CD14-positive monocyte (primary cell): ENCODE data around the gene RELN. TPM values are rescaled to one million over a fixed set of nuclear protein-coding genes. Genes with fewer than 3 reads are reported as not detected.

Experiments used
- DNase-seq, 3 donors: peaks; one replicate each; pipeline ENCODE4 v3.0.0-alpha.2; 2011 to 2022
- H2AFZ ChIP-seq: 2 replicates; pipeline ENCODE4 v1.6.0; 2012; ENCODE audit warnings: mild to moderate bottlenecking, low read depth, low read length, inconsistent platforms; ENCODE audit not compliant: insufficient read depth, poor library complexity, severe bottlenecking
- H3K27ac ChIP-seq, 2 donors: 1 replicate in 1 of 2; 2 replicates in 1 of 2; pipeline ENCODE4 v1.5.1; 2012 to 2013; ENCODE audit warnings: low read length in 2 of 2, control low read depth in 1 of 2, inconsistent platforms in 1 of 2, low read depth in 1 of 2, mild to moderate bottlenecking in 1 of 2
- H3K27me3 ChIP-seq, 2 donors: one replicate each; pipeline versions ENCODE4 v1.6.0 to v1.6.1; 2011 to 2013; ENCODE audit warnings: low read length in 2 of 2; ENCODE audit not compliant: control insufficient read depth in 2 of 2, insufficient read depth in 2 of 2
- H3K36me3 ChIP-seq, 2 donors: replicated peaks in 1 of 2; 1 replicate in 1 of 2; 2 replicates in 1 of 2; pipeline versions ENCODE4 v1.5.1 to v1.6.1; 2012 to 2013; ENCODE audit warnings: low read length in 2 of 2, control low read depth in 1 of 2, inconsistent platforms in 1 of 2, mild to moderate bottlenecking in 1 of 2; ENCODE audit not compliant: insufficient read depth in 2 of 2, control insufficient read depth in 1 of 2
- H3K4me1 ChIP-seq, 2 donors: 1 replicate in 1 of 2; 2 replicates in 1 of 2; pipeline versions ENCODE4 v1.5.1 to v1.6.1; 2012 to 2013; ENCODE audit warnings: low read length in 2 of 2, control low read depth in 1 of 2, inconsistent platforms in 1 of 2, mild to moderate bottlenecking in 1 of 2, moderate library complexity in 1 of 2; ENCODE audit not compliant: insufficient read depth in 2 of 2, control insufficient read depth in 1 of 2
- H3K4me2 ChIP-seq: replicated peaks from 2 replicates; pipeline ENCODE3; 2012; ENCODE audit warnings: low read length, moderate library complexity, mild to moderate bottlenecking; ENCODE audit not compliant: poor library complexity, severe bottlenecking; ENCODE audit errors: extremely low read depth
- H3K4me3 ChIP-seq, 3 experiments: fragments of 200-600 bp in 1 of 3; sonication (generic) in 1 of 3; replicated peaks in 1 of 3; 1 replicate in 2 of 3; 2 replicates in 1 of 3; pipeline ENCODE4 v1.5.1; 2011 to 2013; ENCODE audit warnings: low read length in 3 of 3, mild to moderate bottlenecking in 3 of 3, control low read depth in 2 of 3, low read depth in 2 of 3, inconsistent platforms in 1 of 3, moderate library complexity in 1 of 3
- H3K79me2 ChIP-seq: 2 replicates; pipeline ENCODE4 v1.6.0; 2012; ENCODE audit warnings: mild to moderate bottlenecking, control low read depth, inconsistent platforms, low read length, moderate library complexity; ENCODE audit not compliant: insufficient read depth
- H3K9ac ChIP-seq: 2 replicates; pipeline ENCODE4 v1.6.0; 2017; ENCODE audit warnings: low read length, mild to moderate bottlenecking; ENCODE audit not compliant: insufficient read depth, poor library complexity, severe bottlenecking
- H3K9me3 ChIP-seq, 2 donors: replicated peaks in 1 of 2; 1 replicate in 1 of 2; 2 replicates in 1 of 2; pipeline versions ENCODE4 v1.5.1 to v1.6.1; 2012 to 2013; ENCODE audit warnings: low read length in 2 of 2, control low read depth in 1 of 2; ENCODE audit not compliant: control insufficient read depth in 1 of 2, insufficient read depth in 1 of 2
- H4K20me1 ChIP-seq: 2 replicates; pipeline ENCODE4 v1.6.0; 2012; ENCODE audit warnings: mild to moderate bottlenecking, low read length, control low read depth, moderate library complexity; ENCODE audit not compliant: insufficient read depth
- H3K27ac Mint-ChIP-seq, 7 donors: one replicate each; pipeline ENCODE4 v1.8.0; 2020; ENCODE audit warnings: mild to moderate bottlenecking in 7 of 7, mixed read lengths in 7 of 7, moderate library complexity in 6 of 7, inconsistent platforms in 2 of 7
- H3K27me3 Mint-ChIP-seq, 3 donors: one replicate each; pipeline ENCODE4 v1.8.0; 2021 to 2022; ENCODE audit warnings: low read depth in 3 of 3, mild to moderate bottlenecking in 3 of 3, mixed read lengths in 3 of 3, moderate library complexity in 3 of 3, inconsistent platforms in 1 of 3
- H3K36me3 Mint-ChIP-seq, 2 donors: one replicate each; pipeline ENCODE4 v1.8.0; 2020; ENCODE audit warnings: mixed read lengths in 2 of 2, inconsistent platforms in 1 of 2, mild to moderate bottlenecking in 1 of 2
- H3K4me1 Mint-ChIP-seq: one replicate; pipeline ENCODE4 v1.8.0; 2020; ENCODE audit warnings: mild to moderate bottlenecking, mixed read lengths
- H3K4me3 Mint-ChIP-seq, 2 donors: one replicate each; pipeline ENCODE4 v1.8.0; 2020; ENCODE audit warnings: mild to moderate bottlenecking in 2 of 2, mixed read lengths in 2 of 2, moderate library complexity in 1 of 2
- H3K9me3 Mint-ChIP-seq, 7 donors: one replicate each; pipeline ENCODE4 v1.8.0; 2020 to 2022; ENCODE audit warnings: mixed read lengths in 7 of 7, mild to moderate bottlenecking in 6 of 7, moderate library complexity in 6 of 7, inconsistent platforms in 2 of 7
- CTCF ChIP-seq: fragments of 200-600 bp; IDR thresholded peaks from one replicate; pipeline ENCODE4 v1.8.0; 2022; ENCODE audit warnings: antibody characterized with exemption, mild to moderate bottlenecking
- WGBS: methylation state at CpG from one replicate; pipeline ENCODE4 v1.1.5; 2013; ENCODE audit warnings: missing lambda C conversion rate; ENCODE audit not compliant: insufficient coverage; 5-methylcytosine and 5-hydroxymethylcytosine counted together
- intact Hi-C, 2 donors: fragments of 100-400 bp; cut with micrococcal nuclease; formaldehyde crosslinking; loops; one replicate each; pipeline versions ENCODE4 v1.15.0 to v1.15.1; 2023
- polyA plus RNA-seq, 3 donors: library from polyadenylated mRNA; depleted of rRNA in 1 of 3; unstranded in 2 of 3; stranded (reverse) in 1 of 3; fragments of 300-500 nt in 2 of 3; fragments of >200 nt in 1 of 3; fragmentation: Illumina TruSeq in 2 of 3; gene quantifications; 1 replicate in 2 of 3; 2 replicates in 1 of 3; pipeline ENCODE4 v1.2.3, GENCODE V29; 2012 to 2021

RELN gene
- polyA plus RNA-seq, 3 donors = not detected

GRCh38 chr7:104035351-104035750 is 45.9 kb upstream of the RELN start:
- no peaks in the 10 kb centered on the region for H3K36me3 Mint-ChIP-seq
- Histone ChIP-seq H3K4me1 (no peaks in the 10 kb centered on the region), H3K27ac (no peak overlapping the region), H3K9ac (no peak overlapping the region), H3K4me2 (no peak overlapping the region), H3K79me2 (no peaks in the 10 kb centered on the region), H3K9me3 (peaks cover 6 to 12% of the 10 kb centered on the region in 2 donors), H2AFZ (no peak overlapping the region), H4K20me1 (no peaks in the 10 kb centered on the region), H3K4me3 (no peak overlapping the region), H3K36me3 (no peaks in the 10 kb centered on the region), H3K27me3 (no peaks in the 10 kb centered on the region)
- intact Hi-C loops = no loop called here
- no peak for DNase-seq
- no peak overlapping the region for H3K27ac Mint-ChIP-seq
- no peak for TF ChIP-seq CTCF
- no peak overlapping the region for H3K4me3 Mint-ChIP-seq
- H3K27me3 Mint-ChIP-seq = peaks cover 0 to 2% (median 0%) of the 10 kb centered on the region in 3 donors
- H3K4me1 Mint-ChIP-seq = no peaks in the 10 kb centered on the region
- 86% methylated on average over 2 of the region's 4 CpGs for WGBS
- peaks cover 5 to 10% (median 9%) of the 10 kb centered on the region in 7 donors for H3K9me3 Mint-ChIP-seq

- no peak overlapping the region for H3K27ac Mint-ChIP-seq
- H3K4me3 ChIP-seq = no peak overlapping the region
- no peak overlapping the region for H3K27ac ChIP-seq
- no peaks in the 10 kb centered on the region for H3K36me3 ChIP-seq
- no peak overlapping the region for H2AFZ ChIP-seq
- no peaks in the 10 kb centered on the region for H3K27me3 ChIP-seq
- H3K9me3 ChIP-seq = peaks cover 6 to 12% of the 10 kb centered on the region in 2 donors
- intact Hi-C loops = no loop called here
- H3K79me2 ChIP-seq = no peaks in the 10 kb centered on the region
- H3K36me3 Mint-ChIP-seq = no peaks in the 10 kb centered on the region
- no peak overlapping the region for H3K4me2 ChIP-seq
- peaks cover 5 to 11% (median 9%) of the 10 kb centered on the region in 7 donors for H3K9me3 Mint-ChIP-seq
- DNase-seq = no peak
- WGBS = 75% methylated on average over 1 of the region's 1 CpG
- H4K20me1 ChIP-seq = no peaks in the 10 kb centered on the region
- no peak for TF ChIP-seq CTCF
- H3K9ac ChIP-seq = no peak overlapping the region
- H3K4me1 ChIP-seq = no peaks in the 10 kb centered on the region
- H3K4me1 Mint-ChIP-seq = no peaks in the 10 kb centered on the region
- H3K27me3 Mint-ChIP-seq = no peaks in the 10 kb centered on the region
- no peak overlapping the region for H3K4me3 Mint-ChIP-seq
These were observed 45.2 kb upstream of the RELN start for GRCh38 chr7:104034679-104035078.
